ENCODE data around the gene CYTH3. TPM values are rescaled to one million over a fixed set of nuclear protein-coding genes. Genes with fewer than 3 reads are reported as not detected.
A peak's percentile ranks its signal among the peaks of the same experiment; 100 is the strongest.

The CYTH3 gene
- total and polyA plus RNA-seq, 11 donors: 11.1 to 49.7 (median 22.1) TPM

GRCh38 chr7:6316226-6316625 lies 43.8 kb upstream of the CYTH3 start:
- TF ChIP-seq POLR2A (IDR thresholded peaks at IDR 0.05): no peak
- no peak for TF ChIP-seq CTCF (IDR thresholded peaks at IDR 0.05)
- Histone ChIP-seq H3K27ac (peak overlapping the region in 8 of 12 donors; percentile 7 to 71 (median 46)), H3K27me3 (no peaks in the 10 kb centered on the region), H3K4me1 (peaks cover 0 to 29% (median 14%) of the 10 kb centered on the region in 12 donors), H3K9me3 (no peaks in the 10 kb centered on the region), H3K4me3 (no peak overlapping the region), H3K36me3 (no peaks in the 10 kb centered on the region)
- 66 to 78% (median 68%) methylated on average over 6 of the region's 6 CpGs for WGBS, 4 donors
- DNase-seq (no peak), ATAC-seq (no peak)
- intact Hi-C loops (cut with DNase I): loop anchor here in 2 of 10 donors (5.0 kb wide), 2 partner anchors 39 to 44 kb away; partner anchors contain the start of gene CYTH3 (in 1 of the 2)

GRCh38 chr7:6315746-6316145 lies 43.3 kb upstream of the CYTH3 start:
- no peak for DNase-seq
- ATAC-seq: no peak

GRCh38 chr7:6310271-6310993 lies 38.0 kb upstream of the CYTH3 start:
- no peak for TF ChIP-seq CTCF (IDR thresholded peaks at IDR 0.05)
- TF ChIP-seq POLR2A (IDR thresholded peaks at IDR 0.05): no peak
- H3K4me3 ChIP-seq: no peak overlapping the region
- no peaks in the 10 kb centered on the region for H3K9me3 ChIP-seq
- H3K27me3 ChIP-seq: no peaks in the 10 kb centered on the region
- intact Hi-C loops (cut with DNase I): loop anchor here in 1 of 10 donors (5.0 kb wide), 1 partner anchor 33 kb away; no protein-coding TSS in a partner anchor
- no peak overlapping the region for H3K27ac ChIP-seq
- H3K4me1 ChIP-seq: peaks cover 0 to 3% (median 0%) of the 10 kb centered on the region in 12 donors
- peak in 1 of 5 donors; percentile 3 for DNase-seq
- no peak for ATAC-seq
- 73 to 83% (median 81%) methylated on average over 10 of the region's 10 CpGs for WGBS, 4 donors
- no peaks in the 10 kb centered on the region for H3K36me3 ChIP-seq

More at GRCh38 chr7:6315746-6316145, 43.3 kb upstream of the CYTH3 start:
- Histone ChIP-seq H3K9me3 (no peaks in the 10 kb centered on the region), H3K27ac (peak overlapping the region in 8 of 12 donors; percentile 7 to 71 (median 46)), H3K4me3 (no peak overlapping the region), H3K27me3 (no peaks in the 10 kb centered on the region), H3K4me1 (peaks cover 0 to 29% (median 14%) of the 10 kb centered on the region in 12 donors), H3K36me3 (no peaks in the 10 kb centered on the region)
- 54 to 60% (median 58%) methylated on average over 8 of the region's 8 CpGs for WGBS, 4 donors
- TF ChIP-seq CTCF (IDR thresholded peaks at IDR 0.05) (no peak), POLR2A (IDR thresholded peaks at IDR 0.05) (no peak)
- intact Hi-C loops (cut with DNase I): loop anchor here in 2 of 10 donors (5.0 kb wide), 2 partner anchors 38 to 43 kb away; partner anchors contain the start of gene CYTH3 (in 1 of the 2)

GRCh38 chr7:6307762-6308161 lies 35.3 kb upstream of the CYTH3 start:
- H3K4me1 ChIP-seq: peaks cover 0 to 3% (median 0%) of the 10 kb centered on the region in 12 donors
- no peak overlapping the region for H3K27ac ChIP-seq
- DNase-seq (peak in 1 of 5 donors; percentile 8), ATAC-seq (no peak)
- H3K27me3 ChIP-seq: no peaks in the 10 kb centered on the region
- TF ChIP-seq POLR2A (IDR thresholded peaks at IDR 0.05): no peak
- TF ChIP-seq CTCF (IDR thresholded peaks at IDR 0.05): no peak
- 58 to 75% (median 64%) methylated on average over 5 of the region's 5 CpGs for WGBS, 4 donors
- H3K36me3 ChIP-seq: no peaks in the 10 kb centered on the region
- intact Hi-C loops (cut with DNase I): no loop called here
- H3K9me3 ChIP-seq: no peaks in the 10 kb centered on the region
- no peak overlapping the region for H3K4me3 ChIP-seq
